GM12892 (cell line): Measurements from ENCODE around the gene DPYD.

Experiments
- POLR2A ChIP-seq: IDR thresholded peaks from 2 replicates; pipeline ENCODE4 v1.6.1; 2011; ENCODE audit warnings: low read depth, low read length, control low read depth
- POLR2AphosphoS5 ChIP-seq: IDR thresholded peaks from 2 replicates; pipeline ENCODE4 v1.6.1; 2011; ENCODE audit warnings: low read depth, low read length, control low read depth
- TAF1 ChIP-seq: IDR thresholded peaks from 2 replicates; pipeline ENCODE4 v1.6.1; 2011; ENCODE audit warnings: low read depth, mild to moderate bottlenecking, control low read depth, low read length, borderline replicate concordance

DNA sequence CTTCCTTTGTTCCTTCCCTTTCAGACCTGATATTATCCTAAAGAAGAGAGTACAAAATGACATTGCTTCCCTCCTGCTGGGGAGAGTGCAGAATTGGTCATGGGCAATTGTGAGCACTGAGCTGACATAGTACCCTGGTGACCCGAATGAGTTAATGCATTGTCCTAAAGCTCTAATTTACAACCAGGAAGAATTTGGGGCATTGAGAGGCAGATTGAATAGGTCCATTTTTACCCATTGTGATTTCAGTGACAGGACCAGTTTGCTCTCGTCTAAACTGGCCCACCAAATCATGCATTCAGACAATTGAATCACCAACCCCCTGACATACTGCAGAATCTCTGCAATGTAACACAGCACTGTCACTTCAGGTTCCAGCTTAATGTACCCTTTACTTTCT is 497.4 kb downstream of the DPYD start:
- no peak for TF ChIP-seq TAF1
- no peak for TF ChIP-seq POLR2AphosphoS5
- TF ChIP-seq POLR2A: no peak
